GM19468 (cell line): ENCODE results near the gene METTL5.
"Not testable (repeated sequence)": the region's sequence is repeated elsewhere in the genome, so short reads cannot be mapped to it uniquely, and the experiment has no call there.

Source experiments
- ATAC-seq: cut with Tn5 transposase; IDR thresholded peaks from one replicate; pipeline ENCODE4 v1.9.1; 2021; ENCODE audit warnings: mild to moderate bottlenecking, moderate library complexity, moderate number of reproducible peaks; ENCODE audit not compliant: unreplicated experiment; ENCODE audit errors: extremely low read depth

Gene METTL5

GRCh38 chr2:169824373-169825333, at the start of gene METTL5:
Gene METTL5, minus strand, starts transcription at chr2:169824905. Its CDS starts 308 bp downstream, at chr2:169824597.
- no peak for ATAC-seq

- no peak for ATAC-seq
These were observed 47.3 kb upstream of the METTL5 start for GRCh38 chr2:169871994-169872393.

GRCh38 chr2:169871369-169871768, 46.7 kb upstream of the METTL5 start:
- ATAC-seq: not testable (repeated sequence)

GRCh38 chr2:169868951-169869350, 44.2 kb upstream of the METTL5 start:
- ATAC-seq: no peak

- no peak for ATAC-seq
These were observed 42.9 kb upstream of the METTL5 start for GRCh38 chr2:169867579-169867978.

- ATAC-seq: not testable (repeated sequence)
These were observed 41.5 kb upstream of the METTL5 start for GRCh38 chr2:169866230-169866629.

GRCh38 chr2:169865492-169865891, 40.8 kb upstream of the METTL5 start:
- no peak for ATAC-seq

GRCh38 chr2:169862816-169863215, 38.1 kb upstream of the METTL5 start:
- ATAC-seq: no peak

- no peak for ATAC-seq
These were observed 35.4 kb upstream of the METTL5 start for GRCh38 chr2:169860149-169860548.

GRCh38 chr2:169859423-169859822, 34.7 kb upstream of the METTL5 start:
- ATAC-seq: no peak

GRCh38 chr2:169855281-169856258, 30.9 kb upstream of the METTL5 start:
- not testable (repeated sequence) for ATAC-seq

- ATAC-seq: no peak
These were observed 28.4 kb upstream of the METTL5 start for GRCh38 chr2:169853041-169853668.

- ATAC-seq: no peak
These were observed 25.0 kb upstream of the METTL5 start for GRCh38 chr2:169849710-169850109.

GRCh38 chr2:169848959-169849693, 24.4 kb upstream of the METTL5 start:
- ATAC-seq: not testable (repeated sequence)

- no peak for ATAC-seq
These were observed 20.3 kb upstream of the METTL5 start for GRCh38 chr2:169845016-169845415.

GRCh38 chr2:169841625-169842024, 16.9 kb upstream of the METTL5 start:
- not testable (repeated sequence) for ATAC-seq

- no peak for ATAC-seq
These were observed 16.0 kb upstream of the METTL5 start for GRCh38 chr2:169840747-169841142.

- ATAC-seq: no peak
These were observed 15.4 kb upstream of the METTL5 start for GRCh38 chr2:169839954-169840746.
